Caco-2 (cell line): ENCODE results near the gene MAD2L2. TPM values are rescaled to one million over a fixed set of nuclear protein-coding genes. Genes with fewer than 3 reads are reported as not detected.

Source experiments
- BruUV-seq: library from RNA; stranded (reverse); fragments of 400-500 nt; replicated peaks from 2 replicates; lab custom pipeline; 2021; lab: Mats Ljungman, UMichigan
- CTCF ChIA-PET: fragments of 300-600 bp; sonication (Branson Sonifier 250); formaldehyde crosslinking; loops from one replicate; lab custom pipeline; 2022; ENCODE audit warnings: antibody characterized with exemption; lab: Charles Lee
- POLR2A ChIA-PET: fragments of 300-600 bp; sonication (Branson Sonifier 250); formaldehyde crosslinking; loops from one replicate; lab custom pipeline; 2022; ENCODE audit warnings: antibody characterized with exemption; lab: Charles Lee
- DNase-seq, 2 experiments: peaks; one replicate each; pipeline versions ENCODE4 v3.0.0 to v3.0.0-alpha.2; 2020 to 2022
- H3K27me3 ChIP-seq: replicated peaks from 2 replicates; pipeline ENCODE4 v1.6.0; 2011; ENCODE audit warnings: low read length; ENCODE audit not compliant: control insufficient read depth, insufficient read depth
- H3K36me3 ChIP-seq: 2 replicates; pipeline ENCODE4 v1.5.1; 2011; ENCODE audit warnings: low read length; ENCODE audit not compliant: control insufficient read depth, insufficient read depth
- H3K4me1 ChIP-seq: fragments of 250-450 bp; sonication (Bioruptor Pico); 2 replicates; pipeline ENCODE4 v1.5.1; 2020; ENCODE audit warnings: mild to moderate bottlenecking
- H3K4me3 ChIP-seq: 2 replicates; pipeline ENCODE4 v1.5.1; 2011; ENCODE audit warnings: low read depth, mild to moderate bottlenecking, control low read depth, low read length
- H3K9me3 ChIP-seq: fragments of 250-450 bp; sonication (Bioruptor Pico); 2 replicates; pipeline ENCODE4 v1.5.1; 2020; ENCODE audit warnings: mild to moderate bottlenecking, moderate library complexity
- H3K27ac Mint-ChIP-seq: one replicate; pipeline ENCODE4 v1.8.0; 2022; ENCODE audit warnings: mixed read lengths; ENCODE audit not compliant: unreplicated experiment
- H3K27me3 Mint-ChIP-seq: one replicate; pipeline ENCODE4 v1.8.0; 2022; ENCODE audit warnings: mixed read lengths; ENCODE audit not compliant: insufficient read depth, unreplicated experiment
- H3K36me3 Mint-ChIP-seq: one replicate; pipeline ENCODE4 v1.8.0; 2022; ENCODE audit warnings: mild to moderate bottlenecking, mixed read lengths; ENCODE audit not compliant: insufficient read depth, unreplicated experiment
- H3K4me1 Mint-ChIP-seq: one replicate; pipeline ENCODE4 v1.8.0; 2022; ENCODE audit warnings: low read depth, mixed read lengths; ENCODE audit not compliant: unreplicated experiment
- H3K4me3 Mint-ChIP-seq: one replicate; pipeline ENCODE4 v1.8.0; 2022; ENCODE audit warnings: mild to moderate bottlenecking, moderate library complexity, mixed read lengths; ENCODE audit not compliant: unreplicated experiment
- H3K9me3 Mint-ChIP-seq: one replicate; pipeline ENCODE4 v1.8.0; 2022; ENCODE audit warnings: mixed read lengths; ENCODE audit not compliant: unreplicated experiment
- intact Hi-C: fragments of 100-400 bp; cut with micrococcal nuclease; formaldehyde crosslinking; loops from one replicate; pipeline ENCODE4 v1.10.0; 2022; ENCODE audit not compliant: unreplicated experiment
- total RNA-seq: library from RNA; stranded (reverse); gene quantifications from 2 replicates; pipeline ENCODE4 v1.2.3, GENCODE V29; 2022
- TF ChIP-seq, protein P1 (sequence below), 2 experiments: fragments of 200-600 bp in 1 of 2; IDR thresholded peaks; 1 replicate in 1 of 2; 2 replicates in 1 of 2; pipeline versions ENCODE4 v1.5.1 to v1.8.0; 2011 to 2022; ENCODE audit warnings: antibody characterized with exemption in 1 of 2, control low read depth in 1 of 2, inconsistent platforms in 1 of 2, low read depth in 1 of 2, low read length in 1 of 2, mild to moderate bottlenecking in 1 of 2, moderate library complexity in 1 of 2; ENCODE audit not compliant: insufficient read depth in 1 of 2, severe bottlenecking in 1 of 2, unreplicated experiment in 1 of 2

Gene MAD2L2
- total RNA-seq, 1 experiment from 2014 or later, result 49.9 TPM

DNA sequence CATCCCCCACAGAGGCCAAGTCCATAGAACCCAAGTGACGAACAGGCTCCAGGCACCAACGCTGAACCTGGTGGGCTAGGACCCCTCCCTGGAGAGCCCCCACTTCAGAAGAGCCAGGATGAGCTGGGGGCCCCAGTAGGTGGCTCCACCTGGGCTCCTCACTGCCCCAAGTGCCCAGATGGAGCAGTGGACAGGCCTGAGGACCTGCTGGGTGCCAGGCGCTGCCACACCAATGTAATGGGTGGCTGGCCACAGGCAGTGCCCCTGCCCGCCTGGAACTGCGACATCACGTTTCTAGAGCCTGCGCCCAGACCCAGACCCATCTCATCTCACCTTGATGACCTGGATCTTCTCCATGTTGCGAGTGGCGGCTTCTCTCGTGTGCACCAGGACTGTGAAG, 5.6 kb downstream of the MAD2L2 start:
- DNase-seq, result no peak
- no peak overlapping the region for H3K27ac Mint-ChIP-seq
- Histone ChIP-seq H3K27me3 (no peaks in the 10 kb centered on the region), H3K9me3 (no peaks in the 10 kb centered on the region), H3K4me3 (no peak overlapping the region), H3K36me3 (peaks cover 1% of the 10 kb centered on the region; the same call in 1 of the 2 replicates), H3K4me1 (peaks cover 18% of the 10 kb centered on the region)
- TF ChIP-seq, protein P1, sequence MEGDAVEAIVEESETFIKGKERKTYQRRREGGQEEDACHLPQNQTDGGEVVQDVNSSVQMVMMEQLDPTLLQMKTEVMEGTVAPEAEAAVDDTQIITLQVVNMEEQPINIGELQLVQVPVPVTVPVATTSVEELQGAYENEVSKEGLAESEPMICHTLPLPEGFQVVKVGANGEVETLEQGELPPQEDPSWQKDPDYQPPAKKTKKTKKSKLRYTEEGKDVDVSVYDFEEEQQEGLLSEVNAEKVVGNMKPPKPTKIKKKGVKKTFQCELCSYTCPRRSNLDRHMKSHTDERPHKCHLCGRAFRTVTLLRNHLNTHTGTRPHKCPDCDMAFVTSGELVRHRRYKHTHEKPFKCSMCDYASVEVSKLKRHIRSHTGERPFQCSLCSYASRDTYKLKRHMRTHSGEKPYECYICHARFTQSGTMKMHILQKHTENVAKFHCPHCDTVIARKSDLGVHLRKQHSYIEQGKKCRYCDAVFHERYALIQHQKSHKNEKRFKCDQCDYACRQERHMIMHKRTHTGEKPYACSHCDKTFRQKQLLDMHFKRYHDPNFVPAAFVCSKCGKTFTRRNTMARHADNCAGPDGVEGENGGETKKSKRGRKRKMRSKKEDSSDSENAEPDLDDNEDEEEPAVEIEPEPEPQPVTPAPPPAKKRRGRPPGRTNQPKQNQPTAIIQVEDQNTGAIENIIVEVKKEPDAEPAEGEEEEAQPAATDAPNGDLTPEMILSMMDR (IDR thresholded peaks at IDR 0.05; ENCODE audit: insufficient read depth in 1 of 2, low read depth in 1 of 2, low read length in 1 of 2, severe bottlenecking in 1 of 2, unreplicated experiment in 1 of 2), result no peak
- ChIA-PET CTCF (interaction anchor here (0.6 kb wide), 1 partner anchor 10 kb away, joined by 5 read pairs; no protein-coding TSS in a partner anchor), POLR2A (no interaction called here)
- no peaks in the 10 kb centered on the region for H3K9me3 Mint-ChIP-seq
- H3K27me3 Mint-ChIP-seq, result no peaks in the 10 kb centered on the region
- H3K36me3 Mint-ChIP-seq, result peaks cover 15% of the 10 kb centered on the region
- no TSS peak for BruUV-seq
- intact Hi-C loops, result no loop called here
- no peak overlapping the region for H3K4me3 Mint-ChIP-seq
- H3K4me1 Mint-ChIP-seq, result no peaks in the 10 kb centered on the region

DNA sequence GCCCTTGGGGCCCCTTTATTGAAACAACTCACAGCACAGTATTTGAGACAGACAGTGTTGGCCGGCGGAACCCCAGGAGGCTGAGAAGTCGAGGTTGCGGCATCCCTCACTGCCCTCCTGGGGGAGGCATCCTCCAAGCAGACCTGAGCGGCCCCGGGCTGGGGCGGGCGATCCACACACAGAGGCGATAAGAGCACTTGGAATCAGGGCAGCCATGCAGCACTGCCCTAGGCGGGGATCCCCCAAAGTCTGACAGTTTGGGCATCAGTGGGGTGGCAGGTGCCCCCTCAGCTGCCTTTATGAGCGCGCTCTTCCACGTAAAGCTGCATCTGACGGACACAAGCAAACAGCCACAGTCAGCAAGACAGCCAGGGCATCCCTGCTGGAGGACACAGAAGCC, 6.5 kb downstream of the MAD2L2 start:
- Mint-ChIP-seq H3K9me3 (no peaks in the 10 kb centered on the region), H3K27ac (no peak overlapping the region), H3K4me3 (no peak overlapping the region), H3K27me3 (no peaks in the 10 kb centered on the region), H3K4me1 (no peaks in the 10 kb centered on the region), H3K36me3 (peaks cover 15% of the 10 kb centered on the region)
- intact Hi-C loops, result no loop called here
- BruUV-seq, result no TSS peak
- ChIA-PET CTCF (no interaction called here), POLR2A (no interaction called here)
- Histone ChIP-seq H3K4me3 (no peak overlapping the region), H3K36me3 (peaks cover 1% of the 10 kb centered on the region; the same call in 1 of the 2 replicates), H3K9me3 (no peaks in the 10 kb centered on the region), H3K27me3 (no peaks in the 10 kb centered on the region), H3K4me1 (peaks cover 18% of the 10 kb centered on the region)
- no peak for DNase-seq
- TF ChIP-seq, protein P1 (IDR thresholded peaks at IDR 0.05; ENCODE audit: insufficient read depth in 1 of 2, low read depth in 1 of 2, low read length in 1 of 2, severe bottlenecking in 1 of 2, unreplicated experiment in 1 of 2), result no peak

DNA sequence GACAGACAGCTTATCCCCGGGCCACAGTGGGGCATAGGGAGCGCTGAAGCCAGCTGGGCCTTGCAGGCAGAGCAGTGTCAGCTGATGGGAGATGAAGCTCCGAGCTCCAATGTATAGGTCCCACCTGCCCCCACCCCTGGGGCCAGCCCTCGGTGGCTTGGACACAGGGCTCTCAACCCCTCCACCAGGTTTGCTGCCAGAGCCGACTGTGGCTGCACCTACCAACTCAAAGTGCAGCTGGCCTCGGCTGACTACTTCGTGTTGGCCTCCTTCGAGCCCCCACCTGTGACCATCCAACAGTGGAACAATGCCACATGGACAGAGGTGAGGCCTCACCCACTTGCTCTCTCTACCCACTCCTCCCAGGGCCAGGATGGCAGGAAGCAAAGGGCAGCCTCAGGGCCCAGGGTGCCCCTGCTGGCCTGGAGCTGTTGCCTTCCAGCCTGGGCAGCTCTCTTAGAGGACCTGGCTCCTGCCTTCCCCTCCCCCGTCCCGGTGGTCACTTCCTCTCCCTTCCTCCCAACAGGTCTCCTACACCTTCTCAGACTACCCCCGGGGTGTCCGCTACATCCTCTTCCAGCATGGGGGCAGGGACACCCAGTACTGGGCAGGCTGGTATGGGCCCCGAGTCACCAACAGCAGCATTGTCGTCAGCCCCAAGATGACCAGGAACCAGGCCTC, 7.7 kb downstream of the MAD2L2 start:
- DNase-seq, result no peak
- H3K4me3 ChIP-seq, result no peak overlapping the region
- intact Hi-C loops, result no loop called here
- TF ChIP-seq, protein P1 (IDR thresholded peaks at IDR 0.05; ENCODE audit: insufficient read depth in 1 of 2, low read depth in 1 of 2, low read length in 1 of 2, severe bottlenecking in 1 of 2, unreplicated experiment in 1 of 2), result no peak
- Mint-ChIP-seq H3K36me3 (peaks cover 15% of the 10 kb centered on the region), H3K27ac (no peak overlapping the region), H3K4me1 (no peaks in the 10 kb centered on the region), H3K9me3 (no peaks in the 10 kb centered on the region), H3K4me3 (no peak overlapping the region), H3K27me3 (no peaks in the 10 kb centered on the region)
- no peaks in the 10 kb centered on the region for H3K9me3 ChIP-seq
- CTCF ChIA-PET, result interaction anchor here (0.6 kb wide), 1 partner anchor 37 kb away, joined by 6 read pairs; no protein-coding TSS in a partner anchor
- peaks cover 18% of the 10 kb centered on the region for H3K4me1 ChIP-seq
- POLR2A ChIA-PET, result no interaction called here
- H3K27me3 ChIP-seq, result no peaks in the 10 kb centered on the region
- peaks cover 1% of the 10 kb centered on the region; the same call in 1 of the 2 replicates for H3K36me3 ChIP-seq
- no TSS peak for BruUV-seq
